Left hindlimb (tissue), 1 donor: ENCODE measurements around the gene RAD51B.

Experiments used
- DNase-seq: peaks from one replicate; pipeline ENCODE4 v3.0.0-alpha.2; 2018

The RAD51B gene

GRCh38 chr14:68349900-68350629 lies 530.5 kb downstream of the RAD51B start:
- peak; percentile 50 for DNase-seq

GRCh38 chr14:68355415-68355814 lies 535.8 kb downstream of the RAD51B start:
- no peak for DNase-seq

GRCh38 chr14:68357777-68358176 lies 538.2 kb downstream of the RAD51B start:
- DNase-seq = no peak

GRCh38 chr14:68358500-68358899 lies 538.9 kb downstream of the RAD51B start:
- no peak for DNase-seq

- DNase-seq = no peak
These were observed 539.6 kb downstream of the RAD51B start for GRCh38 chr14:68359022-68359836.

DNA sequence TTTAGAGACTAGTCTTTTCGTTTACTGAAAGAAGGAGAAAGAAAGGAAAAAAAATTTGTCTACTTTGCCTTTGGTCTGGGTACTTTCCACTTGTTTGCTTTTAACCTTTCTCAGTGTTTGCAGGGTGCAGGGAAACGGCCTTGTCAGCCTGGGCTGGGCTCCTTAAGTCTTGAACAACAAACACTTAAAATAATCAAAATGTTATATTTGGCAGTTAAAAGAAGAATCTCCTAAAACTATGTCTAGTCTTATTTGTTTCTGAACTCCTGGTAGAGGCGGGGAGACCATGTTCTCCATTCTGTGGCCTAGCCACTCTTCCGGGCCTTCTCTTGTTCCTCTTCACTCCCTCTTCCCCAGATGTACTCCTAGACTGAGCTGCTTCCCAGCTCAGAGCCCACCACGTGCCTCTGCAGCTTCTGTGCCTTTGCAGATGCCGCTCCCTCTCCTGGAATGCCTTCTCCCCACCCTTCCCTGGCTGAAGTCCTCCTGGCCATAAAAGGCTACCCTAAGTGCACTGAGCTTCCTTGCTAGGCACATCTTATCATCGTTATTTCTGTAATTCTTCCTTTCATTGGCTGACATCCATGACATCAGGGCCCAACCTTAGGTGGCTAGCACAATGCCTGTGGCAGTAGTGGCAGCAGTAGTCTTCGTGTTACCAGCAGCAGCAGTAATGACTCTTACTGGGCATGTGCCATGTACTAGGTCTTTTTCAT lies 540.4 kb downstream of the RAD51B start:
- no peak for DNase-seq

DNA sequence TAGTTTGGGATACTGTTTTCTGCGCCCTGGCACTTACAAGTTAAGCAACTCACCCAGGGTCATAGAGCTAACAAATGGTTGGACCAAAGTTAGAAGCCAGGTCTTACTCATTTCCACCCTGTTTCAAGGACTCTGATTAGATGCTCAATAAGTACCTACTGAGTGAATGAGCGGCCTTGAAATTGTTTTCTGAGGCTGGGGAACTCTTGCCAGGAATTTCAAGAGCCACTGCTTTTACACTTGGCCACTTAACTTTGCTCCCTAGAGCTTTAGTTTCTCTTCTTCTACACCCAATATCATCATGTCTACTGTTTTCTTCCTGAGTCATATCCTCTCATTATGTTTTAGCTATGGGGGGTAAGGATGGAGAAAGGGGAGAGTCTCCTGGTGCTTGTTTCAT lies 541.7 kb downstream of the RAD51B start:
- no peak for DNase-seq

DNA sequence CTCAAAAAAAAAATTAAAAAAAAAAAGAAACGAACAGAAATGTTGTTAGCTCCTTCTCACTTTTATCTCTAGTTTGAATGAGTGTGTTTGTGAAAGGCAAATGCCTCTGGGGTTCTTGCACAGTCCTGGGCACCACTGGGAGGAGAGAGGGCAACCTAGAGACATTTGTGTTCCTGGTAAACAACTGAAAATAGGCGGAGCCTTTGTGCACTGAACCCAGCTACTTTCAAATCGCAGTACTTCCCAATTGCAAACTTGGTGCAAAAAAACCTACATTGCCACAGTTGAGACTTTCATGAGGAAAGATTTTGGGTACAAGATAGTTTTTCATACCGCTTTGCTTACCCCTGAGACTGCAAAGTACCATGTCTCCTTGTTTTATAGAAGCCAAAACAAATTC lies 543.3 kb downstream of the RAD51B start:
- no peak for DNase-seq

DNA sequence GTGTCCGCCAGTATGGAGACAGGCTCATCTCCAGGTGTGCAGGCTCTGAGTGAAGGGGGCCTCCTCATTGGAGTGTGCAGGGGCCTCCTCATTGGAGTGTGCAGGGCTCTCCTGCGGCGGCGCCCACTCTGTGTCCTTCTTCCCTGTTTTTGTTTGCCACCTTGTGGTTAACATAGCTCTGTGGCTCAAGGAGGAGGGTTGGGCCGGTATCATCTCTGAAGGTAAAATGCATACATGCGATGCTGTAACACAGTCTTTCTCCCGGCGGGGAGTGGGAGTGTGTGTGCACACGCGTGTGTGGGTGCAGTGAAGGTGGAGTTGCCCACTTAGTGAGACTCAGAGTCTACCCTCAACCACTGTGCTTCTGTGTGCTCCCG lies 543.9 kb downstream of the RAD51B start:
- DNase-seq = no peak

DNA sequence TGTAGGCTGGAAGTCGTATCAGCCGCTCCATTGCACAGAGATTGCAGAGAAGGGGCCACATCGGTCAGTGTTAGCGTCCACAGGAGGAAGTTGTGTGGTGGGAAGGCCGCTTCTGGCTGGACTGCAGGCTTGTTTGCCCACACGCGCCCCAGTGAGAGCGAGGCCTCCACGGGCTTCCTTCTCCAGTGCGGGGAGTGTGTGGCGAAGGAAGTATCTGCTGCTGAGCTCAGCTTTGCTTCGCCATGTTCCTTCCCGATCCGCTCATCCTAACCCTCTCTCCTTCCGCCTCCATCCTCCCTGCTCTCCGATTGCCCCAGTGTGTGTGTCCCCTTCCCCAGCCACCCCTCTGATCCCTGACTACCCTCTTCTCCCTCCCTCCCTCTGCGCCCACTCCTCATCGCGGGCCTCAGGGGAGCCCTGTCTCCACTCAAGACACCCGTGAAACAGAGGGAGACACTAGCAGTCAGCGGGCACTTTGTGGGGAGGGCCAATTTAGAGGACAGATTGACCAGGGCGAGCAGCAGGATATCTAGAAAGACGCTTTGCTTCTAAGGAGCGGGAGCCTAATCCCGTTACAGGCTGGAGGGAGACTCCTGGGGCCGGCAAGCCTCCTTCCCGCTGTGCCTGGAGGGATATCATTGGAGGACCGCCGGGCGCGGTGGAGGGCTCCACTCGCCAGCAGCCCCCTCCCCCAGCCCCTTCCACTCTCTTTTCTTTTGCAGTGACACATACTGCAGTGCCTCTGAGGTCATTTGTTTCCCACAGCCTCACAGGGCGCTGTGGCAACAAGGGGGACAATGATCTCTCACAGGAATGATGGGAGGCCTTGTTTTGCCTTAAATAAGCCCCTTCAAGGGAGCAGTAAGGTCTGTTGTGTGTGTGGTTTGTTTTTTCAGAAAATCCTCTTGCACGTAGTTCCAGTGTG lies 544.5 kb downstream of the RAD51B start:
- DNase-seq = peak; percentile 79

DNA sequence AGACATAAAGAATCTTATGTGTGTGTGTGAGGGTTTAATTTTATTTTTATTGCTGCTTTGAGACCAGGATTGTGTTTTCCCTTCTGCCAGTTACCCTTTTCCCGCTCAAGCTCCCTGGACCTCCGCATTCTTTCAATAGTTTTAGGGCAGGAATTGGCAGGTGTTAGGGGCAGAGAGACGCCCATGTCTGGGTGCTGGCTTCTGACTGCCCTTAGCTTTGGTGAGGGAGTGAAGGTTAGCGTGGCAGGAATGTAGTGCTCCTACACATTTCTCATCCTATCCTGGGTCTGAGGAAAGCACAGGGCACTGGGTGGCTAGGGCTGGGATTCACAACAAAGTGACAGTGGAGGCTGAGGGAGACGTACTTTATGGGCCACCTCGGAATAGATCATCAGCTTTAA lies 545.2 kb downstream of the RAD51B start:
- no peak for DNase-seq

- DNase-seq = no peak
These were observed 545.6 kb downstream of the RAD51B start for GRCh38 chr14:68365228-68365627.

DNA sequence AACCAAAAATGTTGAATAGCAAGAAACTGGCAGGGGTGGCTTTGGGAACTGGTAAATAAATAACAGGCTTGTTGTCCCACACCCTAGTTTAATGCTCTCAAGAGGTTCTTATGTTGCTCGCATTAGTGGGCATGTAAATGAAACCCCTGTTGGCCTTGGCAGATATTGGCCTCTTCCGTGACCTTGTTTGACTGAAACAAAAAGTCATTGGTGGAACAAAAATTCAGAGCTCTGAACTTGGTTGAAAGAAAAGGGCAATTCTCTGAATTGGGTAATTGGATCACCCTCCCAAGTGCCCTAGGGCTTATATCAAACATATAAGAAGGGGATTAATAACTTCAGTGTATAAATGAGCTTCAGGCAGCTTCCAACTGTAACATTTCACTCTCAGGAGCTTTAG lies 547.1 kb downstream of the RAD51B start:
- DNase-seq = no peak

DNA sequence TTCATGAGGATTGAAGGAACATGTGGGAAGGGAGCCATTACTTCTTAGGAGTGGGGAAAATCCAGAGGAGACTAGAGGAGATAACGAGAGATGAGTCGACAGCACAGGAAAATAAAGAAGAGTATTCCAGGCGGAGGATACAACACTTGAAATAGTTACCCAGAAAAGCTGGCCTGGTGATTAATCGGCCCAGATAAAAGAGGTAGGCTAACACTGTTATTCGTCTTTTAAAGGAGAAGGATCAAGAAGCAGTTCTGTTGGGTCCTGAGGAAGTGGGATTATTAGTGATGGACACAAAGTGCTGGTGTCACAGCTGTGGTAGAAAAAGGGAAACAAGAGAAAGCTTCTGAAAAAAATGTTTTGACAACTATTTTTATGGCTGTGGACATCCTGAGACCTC lies 548.0 kb downstream of the RAD51B start:
- no peak for DNase-seq

GRCh38 chr14:68368850-68369249 lies 549.3 kb downstream of the RAD51B start:
- no peak for DNase-seq

DNA sequence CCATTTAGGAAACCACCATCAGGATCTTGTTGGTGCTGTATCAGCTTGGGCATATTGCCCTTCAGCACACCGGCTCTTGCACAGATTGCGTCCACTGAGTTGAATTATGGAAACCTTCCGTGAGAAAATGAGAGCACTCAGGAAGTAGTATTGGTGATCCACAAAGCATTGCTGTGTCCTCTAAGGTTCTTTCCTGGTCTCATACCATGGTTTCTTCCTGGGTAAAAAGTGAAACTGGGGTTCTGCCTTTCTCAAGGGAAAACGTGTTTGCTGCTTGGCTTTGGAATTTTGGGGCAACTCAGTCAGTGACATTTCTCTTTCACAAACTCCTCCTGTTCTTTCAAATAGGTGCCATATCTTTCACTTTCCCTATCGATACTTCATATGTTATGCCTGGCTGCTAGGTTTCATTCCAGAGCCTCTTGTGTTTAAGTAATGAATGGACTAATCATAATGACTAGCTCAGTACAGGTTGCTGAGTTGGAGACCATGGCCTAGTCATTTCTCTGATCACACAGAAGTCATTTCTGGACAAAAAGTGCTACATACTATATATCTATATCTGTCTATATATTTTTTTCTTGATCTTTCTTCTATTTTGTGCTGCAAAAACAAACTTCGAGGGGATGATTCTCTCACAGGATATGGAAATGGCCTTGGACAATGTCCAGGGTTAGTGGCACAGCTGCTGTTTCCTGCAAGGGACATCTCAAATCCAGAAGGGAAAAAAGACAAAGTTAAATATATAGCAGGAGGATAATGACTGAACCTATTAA lies 549.9 kb downstream of the RAD51B start:
- no peak for DNase-seq

- no peak for DNase-seq
These were observed 550.4 kb downstream of the RAD51B start for GRCh38 chr14:68370057-68370360.

DNA sequence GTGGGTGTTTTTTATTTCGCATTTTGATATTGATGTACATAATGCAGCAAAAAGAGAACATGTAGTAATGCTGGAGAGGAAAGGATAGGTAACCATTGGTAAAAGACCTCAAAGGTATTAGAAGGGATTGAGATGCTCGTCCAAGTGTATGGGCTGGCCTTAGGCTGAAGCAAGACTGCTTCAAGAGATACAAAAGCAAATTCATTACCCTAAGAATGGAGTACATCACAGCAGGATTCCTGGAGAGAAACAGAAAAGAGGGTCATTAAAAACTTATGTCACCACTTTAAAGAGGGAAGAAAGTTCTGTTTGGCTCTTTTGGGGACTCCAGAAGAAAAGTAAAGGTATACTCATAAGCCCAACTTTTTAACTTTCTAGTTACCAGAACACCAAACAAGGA lies 552.8 kb downstream of the RAD51B start:
- no peak for DNase-seq

- DNase-seq = no peak
These were observed 553.6 kb downstream of the RAD51B start for GRCh38 chr14:68373124-68373646.

DNA sequence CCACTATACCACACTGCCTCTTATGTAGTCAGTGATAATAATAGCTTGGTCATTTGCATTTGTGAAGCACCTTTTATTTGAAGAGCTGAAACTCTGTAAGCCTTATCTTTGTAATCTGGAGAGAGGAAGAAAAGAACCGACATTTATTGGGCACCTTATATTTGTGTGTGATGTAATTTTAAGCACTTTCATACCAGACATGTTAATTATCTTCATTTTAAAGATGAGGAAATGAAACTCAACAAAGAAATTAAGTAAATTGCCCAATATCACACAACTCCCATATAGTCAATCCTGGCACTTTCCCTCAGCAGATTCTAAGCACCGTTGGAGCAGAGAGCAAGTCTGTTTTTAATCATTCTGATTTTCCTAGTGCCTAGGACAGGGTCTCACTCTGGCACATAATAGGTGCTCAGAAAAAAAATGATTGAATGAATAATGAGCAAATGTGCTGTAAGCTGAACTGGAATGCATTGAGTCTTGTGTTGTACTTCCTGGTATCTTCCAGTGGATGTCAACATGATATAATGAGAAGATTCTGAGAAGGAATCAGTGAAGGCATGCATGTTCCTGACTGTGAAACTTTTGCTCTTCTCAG lies 554.4 kb downstream of the RAD51B start:
- no peak for DNase-seq

DNA sequence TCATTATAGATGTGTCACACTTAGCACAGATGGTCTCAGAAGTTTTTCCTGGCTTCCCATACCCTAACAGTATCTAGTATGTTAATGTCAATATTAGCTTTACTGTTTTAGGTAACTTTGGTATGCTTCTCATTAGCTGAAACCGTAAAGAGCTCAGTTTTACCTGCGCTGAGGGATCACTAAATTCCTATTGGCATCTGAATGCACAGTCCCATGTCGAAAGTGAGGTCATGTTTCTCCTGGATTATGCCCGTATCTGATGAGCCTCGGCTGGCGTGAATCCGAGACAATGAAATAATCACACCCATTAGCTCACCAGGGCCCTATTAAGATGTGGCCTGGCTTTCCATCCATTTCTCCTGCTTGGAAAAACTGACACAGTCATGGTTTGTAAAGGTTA lies 555.1 kb downstream of the RAD51B start:
- peak; percentile 73 for DNase-seq
